ENCODE results near the gene DOCK4.

Gene DOCK4

DNA sequence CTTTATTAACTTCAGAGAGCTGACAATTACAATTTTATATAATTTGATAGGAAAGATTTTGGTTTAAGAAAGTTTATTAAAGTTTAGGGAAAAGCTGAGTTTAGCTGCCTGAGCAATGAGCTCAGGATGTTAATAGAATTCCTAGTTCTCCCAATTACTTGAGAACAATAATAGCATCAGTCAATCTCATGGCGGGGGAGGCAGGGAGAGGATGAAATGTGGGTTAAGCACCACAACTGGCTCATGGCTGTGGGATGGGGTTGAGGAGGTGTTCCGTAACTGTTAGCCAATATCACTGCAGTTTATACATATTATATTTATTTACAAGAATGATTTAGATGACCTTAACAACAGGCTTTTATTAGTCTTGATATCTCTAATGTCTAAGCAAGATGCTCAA lies 377.0 kb downstream of the DOCK4 start:
- peaks cover 5% of the 10 kb centered on the region for H3K27me3 Mint-ChIP-seq
- H3K36me3 Mint-ChIP-seq = no peaks in the 10 kb centered on the region
- H3K9me3 Mint-ChIP-seq (ENCODE audit: low read depth) = no peaks in the 10 kb centered on the region
- H3K4me1 Mint-ChIP-seq (ENCODE audit: low read depth) = no peaks in the 10 kb centered on the region
- no peak overlapping the region for H3K4me3 Mint-ChIP-seq
- H3K27ac Mint-ChIP-seq = no peak overlapping the region

- H3K27ac Mint-ChIP-seq = no peak overlapping the region
- H3K9me3 Mint-ChIP-seq (ENCODE audit: low read depth) = no peaks in the 10 kb centered on the region
- no peaks in the 10 kb centered on the region for H3K4me1 Mint-ChIP-seq (ENCODE audit: low read depth)
- peaks cover 2% of the 10 kb centered on the region for H3K27me3 Mint-ChIP-seq
- no peak overlapping the region for H3K4me3 Mint-ChIP-seq
- no peaks in the 10 kb centered on the region for H3K36me3 Mint-ChIP-seq
Measured at GRCh38 chr7:111827863-111828504, 378.2 kb downstream of the DOCK4 start.

GRCh38 chr7:111825046-111825445 lies 381.2 kb downstream of the DOCK4 start:
- H3K27ac Mint-ChIP-seq = no peak overlapping the region
- H3K4me3 Mint-ChIP-seq = no peak overlapping the region
- no peaks in the 10 kb centered on the region for H3K36me3 Mint-ChIP-seq
- H3K9me3 Mint-ChIP-seq (ENCODE audit: low read depth) = no peaks in the 10 kb centered on the region
- no peaks in the 10 kb centered on the region for H3K27me3 Mint-ChIP-seq
- H3K4me1 Mint-ChIP-seq (ENCODE audit: low read depth) = no peaks in the 10 kb centered on the region

DNA sequence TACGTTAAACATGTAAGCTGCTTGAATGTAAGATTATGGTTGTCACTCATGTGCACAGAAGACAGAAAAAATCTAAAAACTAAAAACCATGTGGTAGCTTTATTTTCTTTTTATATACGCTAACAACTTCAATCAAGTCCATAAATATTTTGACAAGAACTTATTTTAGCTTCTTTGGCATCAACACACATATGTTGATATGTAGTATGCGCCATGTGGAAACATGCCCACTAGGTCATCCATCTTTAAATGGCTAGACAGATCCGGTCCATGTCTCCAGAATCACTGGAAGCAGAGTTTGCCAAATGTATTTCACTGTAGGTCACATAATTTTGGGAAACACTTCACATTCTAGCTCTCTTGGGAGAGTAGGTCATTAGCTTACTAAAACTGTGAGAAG lies 382.4 kb downstream of the DOCK4 start:
- no peaks in the 10 kb centered on the region for H3K9me3 Mint-ChIP-seq (ENCODE audit: low read depth)
- no peaks in the 10 kb centered on the region for H3K36me3 Mint-ChIP-seq
- no peak overlapping the region for H3K27ac Mint-ChIP-seq
- no peaks in the 10 kb centered on the region for H3K4me1 Mint-ChIP-seq (ENCODE audit: low read depth)
- H3K27me3 Mint-ChIP-seq = no peaks in the 10 kb centered on the region
- no peak overlapping the region for H3K4me3 Mint-ChIP-seq

DNA sequence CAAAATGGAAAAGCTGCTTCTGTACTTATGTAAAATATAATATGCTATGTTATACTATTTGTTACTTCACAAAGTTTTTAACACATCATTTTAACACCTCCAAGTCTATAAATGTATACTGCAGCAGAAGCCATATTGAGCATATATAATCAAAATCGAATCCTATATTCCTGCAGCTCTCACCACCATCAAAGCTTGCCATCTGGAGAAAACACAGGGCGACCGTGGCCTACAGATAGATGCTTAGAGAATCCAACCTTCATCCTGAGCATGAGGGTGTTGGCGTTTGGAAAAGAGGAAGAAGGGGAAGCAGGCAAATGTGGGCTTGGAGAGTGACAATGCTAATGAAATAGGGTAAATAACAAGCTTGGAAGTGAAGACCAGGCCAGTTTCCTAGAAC lies 385.2 kb downstream of the DOCK4 start:
- no peaks in the 10 kb centered on the region for H3K27me3 Mint-ChIP-seq
- no peaks in the 10 kb centered on the region for H3K9me3 Mint-ChIP-seq (ENCODE audit: low read depth)
- no peak overlapping the region for H3K27ac Mint-ChIP-seq

DNA sequence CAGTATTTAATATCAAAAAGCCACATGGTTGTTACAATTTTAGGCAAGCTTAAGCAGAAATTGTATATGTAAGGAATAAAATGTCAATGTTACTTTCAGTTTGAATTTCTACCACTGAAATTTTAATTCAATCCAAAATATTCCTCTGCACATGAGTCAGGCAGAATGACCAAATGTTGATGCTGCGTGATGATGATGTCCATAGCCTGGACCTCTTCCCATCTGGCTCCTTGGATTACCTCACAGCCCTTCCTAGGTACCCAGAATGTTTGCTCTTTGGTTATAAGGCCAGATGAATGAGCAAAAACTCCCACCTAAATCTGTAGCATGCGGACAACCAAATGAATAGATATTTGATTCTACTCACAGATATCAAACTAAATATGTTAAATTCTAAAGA lies 385.6 kb downstream of the DOCK4 start:
- Mint-ChIP-seq H3K4me3 (no peak overlapping the region), H3K4me1 (ENCODE audit: low read depth) (no peaks in the 10 kb centered on the region), H3K27ac (no peak overlapping the region), H3K9me3 (ENCODE audit: low read depth) (no peaks in the 10 kb centered on the region), H3K27me3 (no peaks in the 10 kb centered on the region), H3K36me3 (no peaks in the 10 kb centered on the region)

More for the DNA sequence above, 385.2 kb downstream of the DOCK4 start:
- Mint-ChIP-seq H3K4me3 (no peak overlapping the region), H3K4me1 (ENCODE audit: low read depth) (no peaks in the 10 kb centered on the region), H3K36me3 (no peaks in the 10 kb centered on the region)

DNA sequence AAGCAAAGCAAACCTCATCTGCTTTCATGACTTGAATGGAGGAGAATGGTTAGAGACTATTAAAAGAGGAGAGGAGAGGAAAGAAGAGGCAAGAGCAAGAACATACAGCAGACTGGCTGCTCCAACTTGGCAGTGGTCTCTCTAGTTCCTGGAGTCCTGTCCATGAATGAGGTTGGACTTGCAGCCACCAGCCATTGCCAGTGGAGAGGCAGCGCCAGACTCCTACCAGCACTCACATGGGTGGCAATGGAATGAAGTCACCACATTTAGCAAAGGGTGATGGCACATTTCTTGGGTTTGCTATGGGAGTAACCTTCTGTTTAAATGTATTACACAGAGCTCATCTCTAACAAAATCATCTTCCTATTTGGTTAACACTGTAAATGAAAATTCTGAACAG lies 386.1 kb downstream of the DOCK4 start:
- no peaks in the 10 kb centered on the region for H3K36me3 Mint-ChIP-seq
- H3K9me3 Mint-ChIP-seq (ENCODE audit: low read depth) = no peaks in the 10 kb centered on the region
- H3K4me3 Mint-ChIP-seq = no peak overlapping the region
- no peaks in the 10 kb centered on the region for H3K4me1 Mint-ChIP-seq (ENCODE audit: low read depth)
- H3K27ac Mint-ChIP-seq = no peak overlapping the region
- no peaks in the 10 kb centered on the region for H3K27me3 Mint-ChIP-seq

- Mint-ChIP-seq H3K36me3 (no peaks in the 10 kb centered on the region), H3K27ac (no peak overlapping the region), H3K4me1 (ENCODE audit: low read depth) (no peaks in the 10 kb centered on the region), H3K9me3 (ENCODE audit: low read depth) (no peaks in the 10 kb centered on the region), H3K27me3 (no peaks in the 10 kb centered on the region), H3K4me3 (no peak overlapping the region)
Measured at GRCh38 chr7:111815354-111815753, 390.8 kb downstream of the DOCK4 start.

DNA sequence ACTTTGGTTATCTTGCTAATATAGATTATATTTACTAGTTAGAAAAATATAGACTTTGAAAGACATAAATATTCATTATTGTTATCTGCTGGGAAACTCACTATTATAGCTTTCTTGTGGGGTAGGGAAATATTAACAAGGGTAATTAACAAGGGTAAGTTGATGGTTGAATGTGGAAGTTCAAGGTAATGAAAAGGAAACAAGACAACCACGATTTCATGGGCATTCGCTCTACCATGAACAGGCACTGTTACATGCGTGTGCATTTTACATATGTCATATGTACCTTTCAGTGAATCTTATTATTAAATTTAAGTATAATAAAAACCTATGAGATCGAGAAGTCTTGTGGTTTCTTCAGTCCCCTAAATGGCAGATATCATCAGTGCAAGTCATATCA lies 392.9 kb downstream of the DOCK4 start:
- Mint-ChIP-seq H3K4me3 (no peak overlapping the region), H3K27me3 (peaks cover 2% of the 10 kb centered on the region), H3K9me3 (ENCODE audit: low read depth) (no peaks in the 10 kb centered on the region), H3K27ac (no peak overlapping the region), H3K36me3 (no peaks in the 10 kb centered on the region), H3K4me1 (ENCODE audit: low read depth) (no peaks in the 10 kb centered on the region)

DNA sequence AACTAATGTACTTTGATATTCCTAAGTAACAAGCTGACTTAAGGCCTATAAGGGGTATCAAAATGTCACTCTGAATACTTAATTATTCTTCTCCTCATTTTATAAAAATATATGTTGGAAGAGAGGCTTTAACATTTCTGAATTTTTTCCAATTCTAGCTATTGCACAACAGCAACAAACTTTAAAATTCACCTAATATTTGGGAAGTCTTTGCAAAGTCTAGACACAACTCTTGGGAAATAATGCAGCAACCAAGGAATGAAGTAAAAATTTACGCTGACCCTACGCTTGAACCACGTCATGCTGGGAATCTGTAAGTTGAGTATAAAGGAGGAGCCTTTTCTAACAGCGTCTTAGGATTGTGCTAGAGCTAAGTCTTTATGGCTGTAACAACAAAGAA lies 400.0 kb downstream of the DOCK4 start:
- Mint-ChIP-seq H3K27ac (no peak overlapping the region), H3K9me3 (ENCODE audit: low read depth) (peaks cover 14% of the 10 kb centered on the region), H3K4me3 (no peak overlapping the region), H3K36me3 (no peaks in the 10 kb centered on the region), H3K4me1 (ENCODE audit: low read depth) (no peaks in the 10 kb centered on the region), H3K27me3 (peaks cover 4% of the 10 kb centered on the region)

DNA sequence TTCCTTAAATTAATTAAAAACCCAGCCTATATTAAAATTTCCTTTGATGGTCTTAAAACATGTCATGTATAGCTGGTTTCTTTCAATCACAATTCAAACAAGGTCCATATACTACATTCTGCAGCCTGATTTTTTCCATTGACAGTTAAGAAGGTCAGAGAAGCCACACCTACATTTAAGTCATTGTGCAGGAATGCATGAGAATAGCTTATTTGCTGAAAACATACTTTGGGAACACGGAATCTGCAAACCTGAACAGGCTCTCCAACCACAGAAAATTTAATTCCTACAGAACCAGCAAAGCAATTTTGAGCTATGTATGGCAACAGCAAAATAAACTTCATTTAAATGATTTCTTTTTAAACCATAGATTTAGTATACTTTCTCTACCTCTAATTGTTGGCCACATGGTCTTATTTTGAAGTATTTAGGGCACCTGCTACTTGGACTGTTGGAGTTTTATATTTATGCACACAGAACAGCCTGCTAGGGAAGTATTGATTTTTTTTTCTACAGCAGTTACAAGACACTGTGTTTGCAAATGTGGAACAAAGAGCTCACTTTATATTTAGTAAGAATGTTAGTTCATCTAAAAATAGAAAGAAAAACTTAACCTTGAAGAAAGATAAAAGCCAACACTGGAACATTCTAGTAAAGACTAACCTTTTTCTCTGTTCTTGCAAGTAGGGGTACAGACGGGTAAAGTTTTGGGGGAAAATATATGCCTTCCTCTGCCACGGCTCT lies 403.0 kb downstream of the DOCK4 start:
- Mint-ChIP-seq H3K9me3 (ENCODE audit: low read depth) (peaks cover 33% of the 10 kb centered on the region), H3K36me3 (peaks cover 6% of the 10 kb centered on the region), H3K4me1 (ENCODE audit: low read depth) (no peaks in the 10 kb centered on the region), H3K27ac (no peak overlapping the region), H3K4me3 (no peak overlapping the region), H3K27me3 (peaks cover 2% of the 10 kb centered on the region)

GRCh38 chr7:111802194-111802772 lies 403.9 kb downstream of the DOCK4 start:
- peaks cover 36% of the 10 kb centered on the region for H3K9me3 Mint-ChIP-seq (ENCODE audit: low read depth)
- H3K4me1 Mint-ChIP-seq (ENCODE audit: low read depth) = no peaks in the 10 kb centered on the region
- no peak overlapping the region for H3K4me3 Mint-ChIP-seq
- no peak overlapping the region for H3K27ac Mint-ChIP-seq
- peaks cover 2% of the 10 kb centered on the region for H3K27me3 Mint-ChIP-seq
- peaks cover 6% of the 10 kb centered on the region for H3K36me3 Mint-ChIP-seq

DNA sequence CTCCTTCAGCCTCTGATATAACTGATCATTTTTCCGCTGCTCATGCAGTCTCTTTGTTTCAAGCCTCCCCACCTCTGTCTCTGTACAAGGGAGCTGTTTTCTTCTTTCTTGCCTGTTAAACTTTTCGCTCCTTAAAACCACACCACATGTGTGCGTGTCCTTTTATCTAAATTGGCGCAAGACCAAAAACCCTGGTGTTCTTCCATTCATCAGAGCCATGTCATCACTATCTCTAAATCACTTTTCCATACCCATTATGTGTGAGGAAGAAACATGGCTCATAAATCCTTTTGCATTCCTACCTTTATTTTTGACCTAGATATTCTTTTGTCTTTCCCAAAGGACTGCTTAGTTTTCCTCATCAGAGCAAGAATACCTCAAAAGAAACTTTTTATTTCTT lies 404.9 kb downstream of the DOCK4 start:
- Mint-ChIP-seq H3K4me3 (no peak overlapping the region), H3K4me1 (ENCODE audit: low read depth) (no peaks in the 10 kb centered on the region), H3K36me3 (peaks cover 6% of the 10 kb centered on the region), H3K9me3 (ENCODE audit: low read depth) (peaks cover 45% of the 10 kb centered on the region), H3K27ac (no peak overlapping the region), H3K27me3 (peaks cover 2% of the 10 kb centered on the region)

DNA sequence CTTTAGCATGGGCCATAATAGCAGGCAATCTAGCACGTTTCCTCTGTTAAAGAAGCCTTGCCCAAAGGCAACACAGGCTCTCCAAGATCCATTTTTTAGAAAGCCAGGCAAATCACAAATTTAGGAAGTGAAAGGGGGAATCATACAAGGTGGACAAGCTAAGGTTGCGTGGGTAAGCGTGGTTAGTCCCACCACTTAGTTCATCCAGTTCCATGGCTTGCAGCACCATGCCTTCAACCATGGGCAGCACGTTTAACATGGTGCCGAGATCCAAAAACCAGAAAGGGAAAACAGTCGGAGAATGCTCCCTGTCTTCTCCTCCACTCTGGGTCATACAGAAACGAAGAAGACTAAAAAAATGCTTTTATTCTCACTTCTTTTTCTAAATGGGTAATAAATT lies 409.5 kb downstream of the DOCK4 start:
- H3K4me3 Mint-ChIP-seq = no peak overlapping the region
- H3K36me3 Mint-ChIP-seq = peaks cover 10% of the 10 kb centered on the region
- H3K27ac Mint-ChIP-seq = no peak overlapping the region
- H3K9me3 Mint-ChIP-seq (ENCODE audit: low read depth) = peaks cover 40% of the 10 kb centered on the region
- no peaks in the 10 kb centered on the region for H3K27me3 Mint-ChIP-seq
- no peaks in the 10 kb centered on the region for H3K4me1 Mint-ChIP-seq (ENCODE audit: low read depth)

- Mint-ChIP-seq H3K4me3 (no peak overlapping the region), H3K36me3 (peaks cover 3% of the 10 kb centered on the region), H3K27me3 (no peaks in the 10 kb centered on the region), H3K4me1 (ENCODE audit: low read depth) (no peaks in the 10 kb centered on the region), H3K9me3 (ENCODE audit: low read depth) (peaks cover 4% of the 10 kb centered on the region), H3K27ac (no peak overlapping the region)
Measured at GRCh38 chr7:111789870-111790269, 416.3 kb downstream of the DOCK4 start.

- no peaks in the 10 kb centered on the region for H3K4me1 Mint-ChIP-seq (ENCODE audit: low read depth)
- no peak overlapping the region for H3K4me3 Mint-ChIP-seq
- H3K27me3 Mint-ChIP-seq = no peaks in the 10 kb centered on the region
- H3K9me3 Mint-ChIP-seq (ENCODE audit: low read depth) = no peaks in the 10 kb centered on the region
- H3K27ac Mint-ChIP-seq = no peak overlapping the region
- no peaks in the 10 kb centered on the region for H3K36me3 Mint-ChIP-seq
Measured at GRCh38 chr7:111789048-111789320, 417.2 kb downstream of the DOCK4 start.
